Measurements from ENCODE around the gene DCST2.

The DCST2 gene

DNA sequence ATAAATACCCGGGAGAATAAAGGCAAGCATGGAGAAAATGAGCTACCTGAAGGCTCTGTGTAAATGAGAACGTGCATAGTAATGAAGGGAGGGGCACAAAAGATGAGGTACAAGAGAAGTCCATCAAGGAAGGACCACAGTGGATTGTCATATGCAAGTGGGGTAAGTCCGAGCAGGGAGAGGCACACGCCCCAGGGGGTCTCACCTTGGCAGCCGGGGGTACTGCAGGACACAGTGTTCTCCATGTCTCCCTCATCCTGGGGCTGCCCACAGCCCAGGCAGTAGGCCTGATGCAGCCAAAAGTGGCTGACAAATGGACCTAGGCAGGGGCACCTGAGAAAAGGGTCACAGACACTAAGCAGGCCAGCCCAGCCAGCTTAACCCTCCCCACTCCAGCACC, 10.0 kb downstream of the DCST2 start:
- no peak for DNase-seq

DNA sequence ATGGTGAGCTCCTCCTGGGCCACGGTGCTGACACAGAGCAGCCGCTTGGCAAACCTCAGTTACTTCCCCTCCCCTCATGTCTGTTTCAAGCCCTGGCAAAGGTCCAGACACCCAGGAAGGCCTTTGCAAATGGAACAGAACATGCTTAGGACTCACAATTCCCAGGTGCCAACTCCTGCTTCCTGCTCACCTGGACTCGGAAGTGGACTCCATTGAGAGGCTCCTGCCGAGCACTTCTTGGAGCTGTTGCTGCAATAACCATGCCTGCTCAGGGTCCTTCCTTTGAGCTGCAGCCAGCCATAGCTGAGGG, 10.7 kb downstream of the DCST2 start:
- no peak for DNase-seq

DNA sequence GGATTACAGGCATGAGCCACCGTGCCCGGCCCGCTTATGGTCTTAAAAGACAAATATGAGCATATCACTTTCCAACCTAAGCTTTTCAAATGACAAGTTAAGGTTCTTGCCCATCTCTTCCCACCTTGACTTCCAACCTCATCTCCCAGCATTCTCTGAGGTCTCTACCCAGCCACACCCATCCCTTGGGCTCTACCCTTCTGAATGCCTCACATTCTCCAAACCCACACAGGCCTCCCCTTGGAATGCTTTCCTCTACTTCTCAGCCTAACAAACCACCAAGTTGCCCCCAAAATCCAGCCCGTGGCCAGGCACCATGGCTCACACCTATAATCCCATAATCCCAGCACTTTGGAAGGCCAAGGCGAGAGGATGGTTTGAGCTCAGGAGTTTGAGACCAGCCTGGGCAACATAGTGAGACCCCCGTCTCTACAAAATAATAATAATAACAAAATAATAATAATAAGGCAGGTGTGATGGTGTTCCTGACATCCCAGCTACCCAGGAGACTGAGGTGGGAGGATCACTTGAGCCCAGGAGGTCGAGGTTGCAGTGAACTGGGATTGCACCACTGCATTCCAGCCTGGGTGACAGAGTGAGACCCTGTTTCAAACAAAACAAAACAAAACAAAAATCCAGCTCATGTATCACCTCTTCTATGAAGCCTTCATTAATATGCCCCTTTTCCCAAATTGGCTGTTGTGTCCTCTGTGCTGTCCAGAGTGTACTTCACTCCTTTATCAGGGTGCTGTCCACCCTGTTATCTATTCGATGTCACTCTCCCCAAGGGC, 11.2 kb downstream of the DCST2 start:
- no peak for DNase-seq

DNA sequence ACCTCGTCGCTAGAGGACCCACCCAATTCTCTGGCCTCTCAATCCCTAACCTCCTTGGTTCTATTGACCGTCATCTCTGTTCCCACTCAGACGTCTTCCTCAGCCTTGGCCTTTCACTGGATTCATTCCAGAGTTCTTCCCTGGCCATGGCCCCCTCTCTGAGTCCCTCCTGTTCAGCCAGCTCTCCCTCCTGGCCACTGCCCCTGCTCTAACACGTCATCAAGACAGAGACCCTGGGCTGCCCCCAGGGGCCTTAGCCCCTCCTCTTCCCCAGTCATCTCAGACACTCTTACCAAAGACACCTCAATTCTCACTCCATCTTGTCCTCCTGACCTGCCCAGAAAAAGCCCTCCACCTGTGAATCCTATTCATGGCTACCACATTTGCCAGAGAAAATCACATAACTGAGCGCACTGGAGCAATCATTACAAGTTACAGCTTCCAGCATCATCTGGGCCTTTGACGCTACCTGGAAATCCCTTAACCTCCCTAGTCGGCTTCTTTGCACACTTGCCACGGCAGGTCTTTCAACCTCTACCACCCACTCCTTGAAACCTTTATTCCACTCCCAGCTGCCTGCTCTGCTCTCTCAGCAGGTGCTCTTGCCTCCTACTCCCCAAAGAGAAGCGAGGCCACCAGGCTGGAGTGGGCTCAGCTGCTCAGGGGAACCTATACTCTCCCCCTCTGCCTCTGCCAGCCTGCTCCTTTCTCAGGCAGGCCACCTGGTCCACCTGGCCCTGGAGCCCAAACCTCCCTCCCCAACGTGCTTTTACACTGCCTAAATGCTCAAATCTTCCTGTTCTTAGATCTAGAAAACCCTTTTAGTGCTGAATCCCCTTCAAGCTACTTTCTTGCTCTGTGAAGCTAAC, 14.0 kb downstream of the DCST2 start:
- no peak for DNase-seq

DNA sequence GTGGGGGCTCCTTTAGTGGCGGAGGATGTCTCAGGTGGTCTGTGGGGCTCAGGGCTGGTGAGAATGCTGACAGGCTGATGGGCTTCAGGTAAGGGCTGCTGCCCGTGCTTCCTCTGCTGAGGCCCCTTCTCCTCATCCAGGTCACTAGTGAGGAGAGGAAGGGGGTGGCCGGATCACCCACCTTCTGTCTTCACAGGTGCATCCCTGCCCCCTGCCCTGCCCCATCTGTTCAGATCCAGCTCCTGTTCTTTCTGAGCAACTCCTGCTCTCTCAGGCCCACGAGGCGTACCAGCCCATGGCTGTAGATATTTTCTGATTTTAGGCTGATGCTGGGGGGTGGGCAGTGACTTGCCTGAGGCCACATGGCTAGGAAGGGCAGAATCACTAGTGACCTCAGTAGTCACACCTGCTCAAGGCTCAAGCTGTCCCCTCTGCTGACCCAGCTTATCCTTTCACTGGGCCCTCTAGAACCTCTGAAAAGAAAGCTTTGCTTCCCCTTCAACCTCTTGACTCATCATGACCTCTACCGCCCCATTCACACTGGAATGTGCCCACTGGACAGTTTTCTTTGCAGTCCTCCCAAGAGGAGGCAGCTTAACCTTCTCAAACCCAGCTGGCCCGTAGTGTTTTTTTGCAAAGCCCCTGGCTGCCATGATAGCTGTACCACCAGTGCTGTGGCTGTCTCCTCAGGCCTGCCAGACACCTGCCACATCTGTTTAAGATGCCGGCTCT, 14.8 kb downstream of the DCST2 start:
- no peak for DNase-seq

DNA sequence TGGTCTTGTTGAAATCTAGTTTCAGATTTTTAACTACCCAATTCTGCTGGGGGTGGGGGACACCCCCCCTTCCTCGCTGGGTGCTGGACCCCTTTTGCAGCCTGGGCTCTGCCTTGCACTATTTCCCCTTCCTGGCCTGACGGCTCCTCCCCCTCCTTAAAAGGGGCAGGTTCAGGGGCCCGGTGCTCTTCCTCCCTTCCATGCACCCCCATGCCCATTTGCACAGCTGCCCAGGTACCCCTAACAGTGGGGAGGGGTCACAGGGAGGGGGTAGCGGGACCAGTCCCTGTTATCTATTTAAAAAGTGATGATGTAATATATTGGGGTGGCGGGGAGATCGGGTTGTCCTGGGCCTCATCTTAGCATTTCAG, 15.7 kb downstream of the DCST2 start:
- DNase-seq = no peak

DNA sequence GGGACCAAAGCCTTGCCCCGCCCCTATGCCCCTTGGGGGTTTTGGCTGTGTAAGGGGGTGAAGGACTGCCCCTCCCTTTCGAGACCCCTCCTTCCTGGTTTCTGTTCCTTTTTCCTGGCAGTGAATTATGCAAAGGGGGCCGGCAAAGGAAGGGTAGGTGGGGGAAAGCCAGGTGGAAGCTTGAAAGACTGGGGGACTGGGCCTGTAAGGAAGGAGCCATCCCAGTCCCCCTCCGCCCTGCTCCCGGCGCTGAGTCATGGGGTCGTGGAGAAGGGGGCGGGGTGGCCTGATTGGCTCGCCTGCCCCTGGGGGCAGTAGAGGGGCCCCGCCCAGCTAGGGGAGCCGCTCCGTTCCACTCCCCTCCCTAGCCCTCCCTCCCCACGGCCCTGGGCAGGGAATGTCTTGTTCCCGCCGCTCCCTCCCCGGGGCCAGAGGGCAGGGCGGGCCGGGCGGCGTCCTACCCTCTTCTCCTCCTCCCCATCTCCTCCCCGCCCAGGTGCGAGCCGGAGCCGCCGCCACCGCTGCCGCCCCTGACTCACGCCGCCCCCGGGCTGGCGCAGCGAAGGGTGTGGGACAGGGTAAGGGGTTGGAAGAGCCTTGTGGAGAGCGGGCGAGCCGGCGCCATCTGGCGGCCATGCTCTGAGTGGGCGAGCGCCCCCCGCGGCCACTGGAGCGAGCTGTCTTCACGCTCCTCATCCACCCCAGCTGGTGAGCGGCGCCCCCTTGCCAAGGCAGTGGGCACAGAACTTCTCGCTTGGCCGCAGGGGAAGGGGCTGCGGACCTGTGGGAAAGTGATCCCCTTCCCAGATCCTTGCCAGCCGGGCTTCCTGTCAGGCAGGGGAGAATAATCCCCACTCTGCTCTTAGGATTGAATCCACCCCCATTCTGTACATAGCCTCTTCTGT, 16.3 kb downstream of the DCST2 start:
- DNase-seq = peak; percentile 88

DNA sequence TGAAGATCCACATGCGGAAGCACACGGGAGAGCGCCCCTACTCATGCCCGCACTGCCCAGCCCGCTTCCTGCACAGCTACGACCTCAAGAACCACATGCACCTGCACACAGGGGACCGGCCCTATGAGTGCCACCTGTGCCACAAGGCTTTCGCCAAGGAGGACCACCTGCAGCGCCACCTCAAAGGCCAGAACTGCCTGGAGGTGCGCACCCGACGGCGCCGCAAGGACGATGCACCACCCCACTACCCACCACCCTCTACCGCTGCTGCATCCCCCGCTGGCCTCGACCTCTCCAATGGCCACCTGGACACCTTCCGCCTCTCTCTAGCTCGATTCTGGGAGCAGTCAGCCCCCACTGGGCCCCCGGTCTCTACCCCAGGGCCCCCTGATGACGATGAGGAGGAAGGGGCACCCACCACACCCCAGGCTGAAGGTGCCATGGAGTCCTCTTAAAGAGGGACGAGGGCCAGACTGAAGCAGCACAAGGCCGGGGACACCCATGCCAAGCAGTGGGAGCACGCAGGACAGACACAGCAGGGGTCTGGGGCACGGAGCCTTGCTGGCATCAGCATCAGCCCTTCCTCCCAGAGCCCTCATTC, 17.2 kb downstream of the DCST2 start:
- DNase-seq = no peak

DNA sequence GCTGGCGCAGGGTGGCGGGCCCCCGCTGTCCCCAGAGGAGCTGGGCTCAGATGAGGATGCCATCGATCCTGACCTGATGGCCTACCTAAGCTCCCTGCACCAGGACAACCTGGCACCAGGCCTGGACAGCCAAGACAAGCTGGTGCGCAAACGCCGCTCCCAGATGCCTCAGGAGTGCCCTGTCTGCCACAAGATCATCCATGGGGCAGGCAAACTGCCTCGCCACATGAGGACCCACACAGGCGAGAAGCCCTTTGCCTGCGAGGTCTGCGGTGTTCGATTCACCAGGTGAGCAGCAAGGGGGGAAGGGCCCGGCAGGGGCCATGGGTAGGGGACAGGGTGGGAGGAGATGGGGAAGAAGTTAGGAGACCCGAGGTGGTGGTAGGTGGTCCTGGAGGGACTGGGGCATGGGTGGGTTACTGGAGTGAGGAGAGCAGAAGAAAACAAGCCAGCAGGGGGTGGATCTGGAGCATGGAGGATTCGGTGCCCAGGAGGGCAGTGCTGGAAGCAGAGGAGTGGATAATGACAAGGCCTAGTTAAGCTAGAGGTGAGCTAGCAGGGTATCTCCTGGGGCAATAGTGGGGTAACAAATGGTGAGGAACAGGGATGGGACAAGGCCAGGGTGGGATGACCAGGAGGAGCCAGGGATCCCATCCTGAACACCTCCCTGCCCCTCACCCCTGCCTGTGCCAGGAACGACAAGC, 17.9 kb downstream of the DCST2 start:
- no peak for DNase-seq

DNA sequence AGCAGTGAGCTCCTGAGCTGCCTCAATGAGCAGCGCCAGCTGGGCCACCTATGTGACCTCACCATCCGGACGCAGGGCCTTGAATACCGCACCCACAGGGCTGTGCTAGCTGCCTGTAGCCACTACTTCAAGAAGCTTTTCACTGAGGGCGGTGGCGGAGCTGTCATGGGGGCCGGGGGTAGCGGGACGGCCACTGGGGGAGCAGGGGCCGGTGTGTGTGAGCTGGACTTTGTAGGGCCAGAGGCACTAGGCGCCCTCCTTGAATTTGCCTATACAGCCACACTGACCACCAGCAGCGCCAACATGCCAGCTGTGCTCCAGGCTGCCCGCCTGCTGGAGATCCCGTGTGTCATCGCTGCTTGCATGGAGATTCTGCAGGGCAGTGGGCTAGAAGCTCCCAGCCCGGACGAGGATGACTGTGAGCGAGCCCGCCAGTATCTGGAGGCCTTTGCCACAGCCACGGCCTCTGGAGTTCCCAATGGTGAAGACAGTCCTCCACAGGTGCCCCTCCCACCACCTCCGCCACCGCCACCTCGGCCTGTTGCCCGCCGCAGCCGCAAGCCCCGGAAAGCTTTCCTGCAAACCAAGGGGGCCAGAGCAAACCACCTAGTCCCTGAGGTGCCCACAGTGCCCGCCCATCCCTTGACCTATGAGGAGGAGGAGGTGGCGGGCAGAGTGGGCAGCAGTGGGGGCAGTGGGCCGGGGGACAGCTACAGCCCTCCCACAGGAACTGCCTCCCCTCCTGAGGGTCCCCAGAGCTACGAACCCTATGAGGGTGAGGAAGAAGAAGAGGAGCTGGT, 18.7 kb downstream of the DCST2 start:
- no peak for DNase-seq

DNA sequence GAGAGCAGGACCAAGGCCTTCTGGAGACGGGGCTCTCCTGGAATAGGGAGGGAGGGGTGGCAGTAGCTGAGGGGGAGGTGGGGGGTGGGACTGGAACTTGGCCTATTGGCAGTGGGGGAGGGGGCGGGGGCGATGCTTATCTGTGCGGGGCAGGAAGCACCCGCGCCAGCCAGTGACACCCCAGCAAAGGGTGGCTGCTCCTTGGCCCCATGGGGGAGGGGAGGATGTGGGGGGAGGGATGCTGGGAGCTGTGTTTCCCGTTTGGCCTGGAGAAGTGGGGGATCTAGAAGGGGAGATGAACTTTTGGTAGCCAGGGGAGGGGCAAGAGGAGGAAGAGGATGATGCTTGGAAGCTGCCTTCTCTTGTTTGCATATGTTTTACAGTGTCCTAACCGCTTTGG, 19.9 kb downstream of the DCST2 start:
- DNase-seq = peak; percentile 47

DNA sequence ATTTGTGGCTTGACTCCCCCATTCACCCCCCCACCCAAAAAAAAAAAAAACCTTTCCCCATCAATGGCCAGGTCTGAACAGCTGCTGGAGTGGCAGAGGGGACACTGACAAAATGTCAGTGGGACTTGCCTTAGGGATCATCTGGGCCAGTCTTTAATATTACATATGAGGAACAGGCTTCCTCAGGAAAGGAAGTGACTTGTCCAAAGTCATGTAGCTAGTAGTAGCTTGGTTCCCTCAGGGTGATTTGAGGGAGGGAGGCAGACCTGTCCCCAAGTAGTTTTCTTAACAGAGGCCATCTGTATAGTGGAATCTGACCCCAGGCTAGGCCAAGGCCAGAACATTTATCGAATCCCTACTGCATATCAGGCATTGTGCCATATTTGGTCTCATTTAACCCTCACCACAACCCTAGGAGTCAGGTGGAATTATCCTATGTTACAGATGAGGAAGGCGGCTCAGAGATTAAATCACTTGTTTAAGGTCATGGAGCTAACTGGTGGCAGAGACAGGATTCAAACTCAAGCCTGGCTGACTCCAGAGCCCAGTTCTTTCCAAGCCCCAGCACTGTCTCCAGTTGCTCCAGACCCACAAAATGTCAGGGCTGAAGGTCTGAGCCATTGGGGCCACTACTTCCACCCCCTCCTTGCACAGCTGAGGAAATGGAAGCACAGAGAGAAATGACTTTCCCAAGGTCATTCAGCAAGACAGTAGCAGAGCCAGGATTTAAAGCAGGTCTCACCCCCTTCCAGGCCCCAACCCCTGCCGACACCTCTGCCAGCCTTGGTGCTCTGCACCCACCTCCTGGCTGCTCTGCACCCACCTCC, 20.6 kb downstream of the DCST2 start:
- no peak for DNase-seq

DNA sequence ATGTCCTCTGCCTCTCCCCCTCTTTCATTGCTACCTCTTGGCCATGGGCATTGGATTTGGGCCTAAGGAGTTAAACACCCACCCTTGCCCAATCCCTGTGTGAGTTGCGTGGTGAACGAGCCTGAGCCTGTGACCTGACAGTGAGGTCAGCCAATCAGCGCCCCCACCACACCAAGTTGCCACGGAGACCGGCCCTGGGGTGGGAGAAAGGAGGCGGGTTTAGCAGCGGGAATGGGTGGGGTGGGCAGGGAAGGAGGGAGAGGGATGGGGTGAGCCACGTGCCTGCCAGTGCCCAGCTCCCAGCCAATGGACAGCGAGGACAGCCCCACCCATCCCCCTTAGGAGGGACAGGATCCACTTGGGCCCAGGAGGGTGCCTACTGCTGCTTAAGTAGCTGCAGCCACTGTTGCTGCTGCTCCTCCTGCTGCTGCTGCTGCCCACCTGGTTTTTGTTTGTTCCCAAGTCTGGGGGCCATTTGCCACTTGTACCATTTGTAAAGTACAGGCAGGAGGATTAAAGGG, 21.5 kb downstream of the DCST2 start:
- DNase-seq = no peak

DNA sequence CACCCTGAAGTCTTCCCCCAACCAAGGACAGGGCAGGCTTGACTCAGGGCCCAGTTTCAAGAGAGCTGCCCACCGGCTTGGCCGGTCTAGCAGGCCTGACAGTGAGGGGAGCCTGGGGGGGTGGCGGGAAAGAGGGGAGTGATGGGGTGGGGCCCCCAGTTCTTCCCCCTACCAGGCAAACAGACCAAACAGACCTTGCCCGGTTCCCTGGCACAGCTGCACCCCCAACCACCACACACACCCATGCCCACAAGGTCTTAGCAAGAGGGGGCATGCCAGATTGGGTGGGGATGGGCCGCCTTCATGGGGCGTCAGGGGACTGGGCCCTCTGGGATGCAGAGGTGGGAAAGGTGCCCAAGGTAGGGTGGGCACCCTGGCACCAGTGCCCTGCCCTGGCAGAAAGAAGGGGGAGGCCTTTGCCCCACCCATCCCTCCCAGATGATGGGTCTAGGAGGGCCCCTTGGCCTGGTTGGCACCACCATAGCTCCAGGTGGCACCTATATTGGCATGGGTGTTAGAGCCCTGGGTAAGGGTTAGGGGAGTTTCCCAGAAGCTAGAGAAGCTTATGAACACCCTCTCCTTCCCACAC, 22.1 kb downstream of the DCST2 start:
- no peak for DNase-seq

DNA sequence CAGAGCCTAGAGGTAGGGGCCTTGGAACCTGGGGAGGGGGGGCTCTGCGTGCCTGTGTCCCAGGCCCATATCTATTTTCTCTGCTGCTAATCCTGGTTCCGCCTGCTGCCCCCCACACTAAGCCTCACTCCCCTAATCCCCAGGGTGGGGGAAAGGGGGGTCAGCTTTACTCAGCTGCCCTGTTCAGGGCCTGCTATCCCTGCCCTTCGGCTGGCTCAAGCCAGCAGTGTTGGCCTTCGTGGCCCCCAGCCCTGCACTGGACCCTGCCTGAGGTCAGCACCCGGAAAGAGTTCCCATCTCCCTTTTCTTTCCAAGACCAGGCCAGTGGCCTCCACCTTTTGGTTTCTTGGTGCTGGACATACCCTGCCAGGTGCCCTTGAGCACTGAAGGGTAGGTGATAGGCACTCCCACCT, 22.6 kb downstream of the DCST2 start:
- no peak for DNase-seq

DNA sequence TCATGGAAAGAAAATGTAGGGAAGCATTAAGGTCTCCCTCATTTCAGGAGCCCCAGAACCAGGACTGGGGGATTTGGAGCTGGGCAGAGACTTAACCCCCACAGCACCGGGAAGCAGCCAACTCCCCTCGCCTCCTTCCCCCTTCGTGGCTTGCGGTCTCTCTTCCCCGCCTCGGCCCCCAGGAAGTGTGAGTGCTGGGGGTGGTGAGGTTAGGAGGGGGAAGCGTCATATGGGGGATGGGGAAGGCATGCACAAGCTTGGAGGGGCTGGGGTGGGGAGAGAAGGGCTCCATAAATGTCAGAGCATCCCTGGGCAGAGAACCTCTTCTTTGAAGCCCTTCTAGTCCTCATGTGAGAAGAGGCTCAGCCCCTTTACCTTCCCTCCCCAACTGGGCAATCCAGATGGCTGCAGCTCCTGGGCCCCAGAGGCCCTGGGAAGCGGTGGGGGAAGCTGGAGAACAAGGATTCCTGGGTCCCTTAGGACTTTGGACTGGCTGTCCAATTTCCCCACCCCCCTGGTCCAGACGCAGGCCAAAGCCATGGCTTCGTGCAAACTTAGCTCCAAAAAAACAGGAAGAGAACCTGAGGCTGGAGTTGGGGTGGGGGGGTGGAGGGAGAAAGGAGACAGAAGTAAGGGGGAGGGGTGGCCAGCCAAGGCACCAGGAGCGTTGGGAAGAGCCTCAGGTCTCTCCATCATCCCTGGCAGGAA, 23.2 kb downstream of the DCST2 start:
- DNase-seq = no peak

DNA sequence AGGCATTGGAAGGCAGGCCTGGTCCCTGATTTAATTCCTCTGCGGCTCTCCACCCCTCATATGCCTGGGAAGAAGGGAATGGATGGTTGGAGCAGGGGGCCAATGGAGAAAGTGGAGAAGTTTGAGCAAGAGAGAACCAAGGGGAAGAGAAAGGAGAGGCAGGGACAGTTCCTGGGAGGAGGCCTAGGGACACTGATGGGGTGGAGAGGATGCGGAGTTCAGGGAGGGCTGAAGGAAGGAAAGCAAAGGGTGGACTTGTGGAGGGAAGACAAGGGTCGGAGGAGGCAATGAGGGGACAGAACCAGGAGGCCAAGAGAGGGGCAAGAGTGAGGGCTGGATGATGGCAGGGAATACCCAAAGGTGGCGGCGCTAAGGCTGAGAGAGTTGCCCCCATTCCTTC, 23.8 kb downstream of the DCST2 start:
- no peak for DNase-seq

DNA sequence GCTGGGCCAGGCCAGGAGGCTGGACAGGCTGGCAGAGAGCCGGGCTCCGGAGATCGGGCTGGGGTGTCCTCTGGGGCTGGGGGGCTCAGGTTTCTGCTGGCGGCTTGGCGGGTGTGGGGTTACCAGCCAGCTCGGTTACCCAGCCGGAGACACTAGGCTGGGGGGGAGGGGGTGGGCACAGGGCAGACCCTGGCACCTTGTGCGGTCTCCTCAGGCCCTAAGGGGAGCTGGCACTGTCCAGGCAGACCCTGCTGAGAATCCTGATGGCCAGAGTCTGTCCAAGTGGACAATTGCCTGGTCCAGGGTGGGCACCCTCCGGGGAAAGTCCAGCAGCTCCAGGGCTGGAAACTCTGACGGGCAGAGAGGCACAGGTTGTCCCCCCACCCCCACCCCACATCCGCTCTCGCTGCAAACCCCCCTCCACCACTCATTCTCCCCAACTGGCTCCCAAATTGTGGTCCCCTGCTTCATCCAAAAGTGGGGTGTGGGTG, 24.3 kb downstream of the DCST2 start:
- DNase-seq = no peak
